NCI-H146 treated with DMSO at 0.1 percent for 48 hours (cell line): ENCODE data around the gene FBXL17.
A peak's percentile ranks its signal among the peaks of the same experiment; 100 is the strongest.
"Not testable (repeated sequence)": the region's sequence is repeated elsewhere in the genome, so short reads cannot be mapped to it uniquely, and the experiment has no call there.

ENCODE experiments used
- DNase-seq: peaks from one replicate; lab custom pipeline; 2025; ENCODE audit not compliant: unreplicated experiment; lab: John Stamatoyannopoulos, UW

The FBXL17 gene

DNA sequence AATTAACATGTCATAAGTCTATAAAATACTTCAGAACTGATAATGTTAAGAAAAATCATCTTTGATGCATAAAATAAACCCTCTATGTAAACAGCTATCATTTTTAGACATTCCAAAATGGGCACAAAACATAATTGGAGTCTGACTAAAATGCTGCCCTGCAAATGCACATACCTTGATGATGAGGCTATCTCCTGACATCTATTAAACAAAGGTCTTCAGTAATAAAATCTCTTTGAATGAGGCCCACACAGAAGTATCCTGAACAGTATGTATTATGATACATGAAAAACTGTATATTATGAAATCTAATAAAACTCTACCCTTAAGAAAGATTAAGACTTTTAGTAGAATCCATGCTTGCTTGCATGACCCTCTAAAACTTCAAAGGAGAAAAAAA, 66.1 kb downstream of the FBXL17 start:
- DNase-seq: no peak

DNA sequence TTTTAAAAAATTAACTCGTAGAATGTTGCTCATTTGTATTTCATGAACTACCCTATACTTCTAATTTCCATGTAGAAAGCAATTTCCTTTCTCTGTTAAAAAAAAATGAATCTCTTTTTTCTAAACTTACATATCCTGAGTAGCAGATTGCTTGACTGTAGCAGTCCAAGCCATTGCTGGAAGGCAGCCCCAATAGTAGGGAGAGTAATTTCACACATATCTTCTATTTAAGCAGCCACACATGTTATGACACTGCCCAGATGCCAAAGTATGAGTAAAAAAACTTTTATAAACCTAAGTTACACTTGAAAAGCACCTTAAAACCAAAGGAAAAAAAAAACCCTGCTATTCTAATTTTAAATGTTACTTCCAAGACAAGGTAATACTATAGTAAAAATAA, 69.6 kb downstream of the FBXL17 start:
- no peak for DNase-seq

DNA sequence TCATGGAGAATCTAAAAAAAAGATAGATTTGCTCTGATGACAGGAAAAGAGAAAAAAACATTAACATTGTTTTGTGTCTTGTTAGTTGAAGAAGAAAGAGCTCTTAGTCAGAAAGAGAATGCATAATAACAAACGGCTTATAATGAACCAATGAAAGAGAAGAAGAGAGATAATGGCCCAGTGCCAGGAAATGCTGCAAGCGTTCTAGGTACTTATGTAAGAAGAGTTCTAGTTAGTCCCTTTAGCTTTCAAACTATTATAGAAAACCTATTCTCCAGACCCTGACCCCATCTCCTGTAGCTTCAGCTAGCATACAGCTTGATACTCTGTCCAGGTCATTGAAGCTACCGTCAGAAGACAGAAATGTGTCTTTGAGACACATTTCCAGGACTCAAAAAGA, 70.2 kb downstream of the FBXL17 start:
- DNase-seq: no peak

DNA sequence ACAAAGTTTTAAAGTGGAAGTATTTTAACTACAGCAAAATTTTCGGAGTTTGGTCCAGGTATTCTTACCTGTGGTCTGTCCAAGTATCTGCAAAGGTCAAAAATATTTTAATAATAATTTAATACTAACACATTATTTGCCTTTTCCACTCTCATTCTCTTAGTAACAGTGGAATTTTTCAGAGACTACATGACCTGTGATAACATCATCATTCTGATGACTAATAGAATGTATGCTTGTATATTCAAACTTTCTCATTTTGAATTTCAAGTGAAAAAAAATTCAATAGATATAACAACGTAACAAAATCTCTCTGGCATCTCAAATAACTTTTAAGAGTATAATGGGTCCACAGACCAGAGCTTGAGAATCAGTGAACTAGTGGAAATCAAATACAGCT, 78.3 kb downstream of the FBXL17 start:
- no peak for DNase-seq

DNA sequence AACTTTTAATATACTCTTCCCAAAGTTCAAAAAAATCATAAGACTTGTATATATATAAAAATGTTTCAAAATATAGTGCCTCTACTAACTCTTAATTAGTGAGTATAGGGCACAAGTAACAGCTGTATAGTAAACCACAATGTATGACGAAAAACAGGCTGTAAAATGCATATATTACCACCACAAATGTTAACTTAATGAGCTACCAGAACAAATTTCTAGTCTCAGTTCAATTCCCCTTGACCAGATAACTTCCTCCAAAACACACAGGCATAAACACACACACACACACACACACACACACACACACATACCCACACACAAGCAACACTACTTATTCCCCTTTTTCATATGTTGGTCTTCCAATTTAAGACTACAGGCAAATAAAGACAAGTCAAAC, 78.8 kb downstream of the FBXL17 start:
- no peak for DNase-seq

DNA sequence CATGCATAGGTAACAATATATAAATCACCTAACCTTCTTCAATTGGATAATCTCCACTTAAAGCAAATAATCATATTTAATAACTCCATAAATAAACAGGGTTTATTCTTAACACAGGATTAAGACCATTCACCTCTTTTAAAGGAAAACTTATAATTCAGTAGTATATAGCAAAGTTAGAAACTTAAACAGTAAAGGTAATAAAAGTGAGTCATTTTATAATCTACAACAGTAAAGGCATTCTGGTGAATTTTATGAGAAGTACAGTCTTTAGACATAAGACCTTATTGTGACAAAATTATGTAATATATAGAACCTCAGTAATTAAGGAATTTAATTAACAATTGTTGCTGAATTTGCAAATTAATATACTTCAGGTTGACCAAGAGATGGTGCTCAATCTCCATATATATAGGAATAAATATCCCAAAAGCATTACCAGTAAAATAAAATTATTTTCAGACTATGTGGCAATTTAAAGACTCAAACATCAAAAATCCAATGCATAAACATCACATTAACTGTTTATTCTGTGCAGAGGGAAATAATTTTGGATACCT, 84.8 kb downstream of the FBXL17 start:
- DNase-seq: no peak

DNA sequence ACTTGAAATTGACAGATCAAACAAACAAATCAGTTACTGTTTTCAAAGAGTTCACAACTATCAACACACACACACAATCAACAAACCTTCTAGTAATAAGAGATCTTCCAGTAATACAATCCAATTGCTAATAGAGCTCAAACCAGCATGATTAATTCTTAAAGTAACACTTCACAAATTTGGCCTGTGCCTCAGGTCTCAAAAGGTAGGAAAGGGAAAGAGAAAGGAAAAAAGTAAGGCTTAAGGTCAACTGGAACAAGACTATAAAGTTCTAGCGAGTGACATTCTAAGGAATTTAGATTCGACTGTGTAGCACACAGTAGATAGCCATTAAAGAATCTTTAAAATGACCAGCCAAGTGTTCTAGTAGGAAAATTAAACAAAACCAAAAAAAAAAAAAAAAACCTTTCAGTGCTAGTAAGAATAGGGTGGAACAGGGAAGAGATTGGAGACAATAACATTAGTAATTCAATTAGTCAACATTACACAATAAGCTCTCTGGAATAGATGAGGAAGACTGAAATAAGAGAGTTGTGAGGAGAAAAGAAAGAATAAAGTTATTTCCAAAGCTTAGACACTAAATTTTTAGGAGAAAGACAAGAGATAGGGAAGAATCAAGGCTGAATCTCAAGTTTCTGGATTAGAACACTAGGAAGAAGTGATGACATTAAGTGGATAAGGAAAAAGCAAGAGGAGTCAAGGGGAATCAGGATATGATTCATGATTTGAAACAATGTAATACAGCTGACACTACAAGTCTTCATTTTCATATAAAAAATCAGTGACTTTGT, 86.1 kb downstream of the FBXL17 start:
- DNase-seq: no peak

DNA sequence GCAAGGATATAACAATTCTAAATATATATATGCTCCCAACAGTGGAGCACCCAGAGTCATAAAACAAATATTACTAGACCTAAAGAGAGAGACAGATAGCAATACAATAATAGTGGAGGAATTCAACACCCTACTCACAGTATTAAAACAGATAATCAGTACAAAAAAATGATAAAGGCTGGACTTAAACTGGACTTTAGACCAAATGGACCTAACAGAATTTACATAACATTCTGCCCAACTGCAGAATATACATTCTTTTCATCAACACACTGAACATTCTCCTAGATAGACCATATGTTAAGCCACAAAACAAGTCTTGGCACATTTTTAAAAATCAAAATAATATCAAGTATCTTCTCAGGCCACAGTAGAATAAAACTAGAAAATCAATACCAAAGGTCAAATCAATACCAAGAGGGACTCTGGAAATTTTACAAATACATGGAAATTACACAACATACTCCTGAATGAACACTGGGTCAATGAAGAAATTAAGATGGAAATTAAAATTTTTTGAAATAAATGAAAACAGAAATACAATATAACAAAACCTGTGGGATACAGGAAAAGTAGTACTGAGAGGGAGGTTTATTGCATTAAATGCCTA, 100.8 kb downstream of the FBXL17 start:
- DNase-seq: no peak

DNA sequence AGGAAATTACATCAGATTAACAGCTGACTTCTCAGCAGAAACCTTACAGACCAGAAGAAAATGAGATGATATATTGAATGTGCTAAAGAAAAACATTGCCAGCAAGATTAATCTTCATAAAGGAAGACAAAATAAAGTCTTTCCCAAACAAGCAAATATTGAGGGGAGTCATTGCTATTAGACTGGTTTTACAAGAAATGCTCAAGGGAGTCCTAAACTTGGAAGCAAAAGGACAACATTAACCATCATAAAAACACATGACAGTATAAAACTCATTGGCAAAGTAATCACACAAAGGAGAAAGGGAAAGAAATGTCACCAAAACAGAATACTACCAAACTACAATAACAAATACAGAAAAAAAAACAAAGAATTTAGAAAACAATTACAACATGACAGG, 101.7 kb downstream of the FBXL17 start:
- DNase-seq: no peak

DNA sequence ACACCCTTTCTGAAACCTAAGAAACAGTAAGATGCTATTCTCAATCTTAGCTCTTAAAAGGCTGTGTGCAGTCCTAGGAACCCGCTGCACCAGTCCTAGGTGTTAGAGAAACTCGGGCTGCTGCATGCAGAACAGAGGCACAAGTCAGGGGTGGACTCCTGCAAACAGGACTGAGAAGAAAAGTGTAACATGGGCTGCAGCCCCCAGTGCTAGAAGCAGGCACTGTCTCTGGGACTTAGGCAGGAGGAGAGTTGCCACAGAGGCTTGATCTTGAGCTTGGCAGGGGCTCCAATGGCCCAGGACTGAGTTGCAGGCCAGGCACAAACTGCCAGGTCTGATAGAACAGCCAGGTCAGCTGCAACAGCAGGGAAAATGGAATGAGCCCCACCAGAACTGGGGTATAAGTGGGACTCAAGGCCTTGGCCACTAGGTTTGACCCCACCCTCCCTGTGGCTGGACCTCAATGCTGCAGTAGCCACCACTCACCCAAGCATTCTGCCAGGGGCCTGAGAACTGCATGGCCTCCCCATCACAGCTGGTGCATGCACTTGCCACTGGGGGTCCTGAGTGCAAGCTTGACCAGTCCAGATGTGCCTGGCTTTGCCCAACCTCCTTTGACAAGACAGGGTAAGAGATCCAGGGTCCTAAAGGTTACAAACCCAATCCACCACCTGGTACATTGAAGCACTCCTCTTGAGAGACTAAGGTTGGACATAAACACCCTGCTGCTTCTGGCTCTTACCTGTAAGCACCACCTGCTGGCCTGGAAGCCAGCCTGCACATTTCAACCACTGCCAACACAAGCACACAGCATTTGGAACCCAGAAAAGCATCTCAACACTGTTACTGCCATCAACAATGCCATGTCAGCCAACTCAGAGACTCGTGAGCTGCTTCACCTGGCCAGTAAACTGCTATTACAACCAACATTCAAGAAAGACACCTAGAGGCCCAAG, 103.3 kb downstream of the FBXL17 start:
- DNase-seq: no peak

DNA sequence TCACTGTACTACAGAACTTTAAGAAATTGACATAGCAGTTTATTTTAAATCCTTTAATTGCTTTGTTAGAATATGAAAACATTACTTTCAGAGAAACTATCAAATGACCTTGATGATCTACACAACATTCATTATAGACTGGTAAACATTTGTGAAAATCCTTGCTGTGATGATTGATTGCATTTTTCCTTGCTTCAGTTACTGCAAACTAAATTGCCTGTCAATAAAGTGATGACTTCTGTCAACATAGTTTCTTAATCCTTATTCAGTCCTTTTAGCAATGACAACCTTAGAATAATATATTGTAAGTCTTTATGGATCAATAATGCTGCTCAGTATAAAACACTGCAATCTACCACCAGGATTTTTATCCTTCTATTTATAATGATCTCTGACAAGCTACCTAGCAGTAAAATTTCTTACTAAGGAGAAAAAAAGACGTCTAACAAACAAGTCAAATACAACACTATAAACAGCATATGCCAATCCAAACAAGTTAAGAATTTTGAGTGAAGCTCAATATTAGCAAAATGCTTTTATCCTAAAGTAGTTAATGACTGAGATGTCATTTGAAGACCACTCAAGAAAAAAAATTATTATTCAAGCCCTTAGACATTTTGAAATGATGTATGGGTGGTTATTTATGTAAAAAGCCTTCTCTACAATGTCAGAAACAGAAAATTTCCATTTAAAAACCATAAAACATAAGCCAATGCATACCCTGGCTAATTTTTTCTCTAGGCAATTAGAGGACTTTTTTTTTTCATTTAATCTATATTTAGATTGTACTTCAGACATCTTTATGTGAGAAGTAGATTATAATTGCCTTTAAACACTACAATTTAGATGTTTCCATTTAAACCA, 105.5 kb downstream of the FBXL17 start:
- no peak for DNase-seq

DNA sequence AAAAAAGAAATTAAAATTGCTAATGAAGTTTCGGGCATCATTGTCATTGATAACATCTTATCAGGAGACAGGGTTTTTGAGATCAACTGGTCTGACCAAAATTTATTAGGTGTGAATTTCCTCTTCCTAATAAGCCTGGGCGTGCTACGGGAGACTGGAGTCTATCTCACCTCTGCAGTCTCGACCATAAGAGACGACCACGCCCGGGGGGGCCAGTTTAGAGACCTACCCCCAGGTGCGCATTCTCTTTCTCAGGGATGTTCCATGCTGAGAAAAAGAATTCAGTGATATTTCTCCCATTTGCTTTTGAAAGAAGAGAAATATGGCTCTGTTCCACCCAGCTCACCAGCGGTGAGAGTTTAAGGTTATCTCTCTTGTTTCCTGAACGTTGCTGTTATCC, 107.8 kb downstream of the FBXL17 start:
- not testable (repeated sequence) for DNase-seq

DNA sequence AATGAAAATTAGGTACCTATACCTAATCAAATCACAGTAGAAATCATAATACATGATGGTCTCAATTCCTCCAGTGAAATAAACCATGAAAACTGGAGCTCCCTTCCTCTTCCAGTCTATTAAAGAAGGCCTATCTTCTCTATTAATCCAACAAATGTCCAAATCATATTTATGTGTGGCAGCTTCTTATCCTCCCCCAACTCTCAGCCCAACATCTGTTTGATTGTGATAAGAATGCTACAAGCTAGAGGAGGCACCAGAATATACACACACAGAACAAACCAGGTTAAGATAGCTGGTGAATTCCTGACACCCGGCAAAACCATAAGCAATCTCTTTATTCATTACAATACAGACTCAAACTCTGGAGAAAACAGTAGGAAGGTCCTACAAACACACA, 110.8 kb downstream of the FBXL17 start:
- no peak for DNase-seq

DNA sequence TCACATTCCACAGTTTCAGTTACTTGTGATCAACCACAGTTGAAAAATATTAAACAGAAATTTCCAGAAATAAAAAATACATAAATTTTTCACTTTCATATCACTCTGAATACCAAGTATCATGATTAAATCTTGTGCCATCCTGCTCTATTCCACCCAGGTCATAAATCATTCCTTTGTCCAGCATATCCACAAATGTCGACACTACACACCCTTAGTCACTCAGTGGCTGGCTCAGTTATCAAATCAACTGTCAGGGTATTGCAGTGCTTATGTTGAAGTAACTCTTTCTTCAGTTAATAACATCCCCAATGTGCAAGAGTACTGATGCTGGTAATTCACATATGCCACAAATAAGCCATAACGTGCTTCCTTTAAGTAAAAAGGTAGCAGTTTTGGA, 115.7 kb downstream of the FBXL17 start:
- DNase-seq: no peak

DNA sequence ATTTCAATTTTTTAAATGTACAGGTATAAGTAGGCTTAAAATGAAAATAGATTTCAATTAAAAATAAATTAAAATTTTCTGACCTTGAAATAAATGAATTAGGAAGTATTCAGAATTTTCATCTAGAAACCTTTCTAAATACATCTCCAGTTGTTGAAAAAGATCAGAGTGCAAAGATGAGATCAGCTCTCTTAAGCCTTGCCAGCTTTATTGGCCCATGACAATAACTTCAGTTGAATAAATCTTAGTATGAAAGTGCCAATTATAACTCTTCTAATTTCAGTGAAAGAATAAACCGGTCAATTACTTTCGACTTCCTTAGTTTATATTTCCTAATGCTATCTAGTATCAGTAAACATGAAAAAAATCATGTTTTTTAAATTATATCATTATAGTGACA, 117.4 kb downstream of the FBXL17 start:
- no peak for DNase-seq

DNA sequence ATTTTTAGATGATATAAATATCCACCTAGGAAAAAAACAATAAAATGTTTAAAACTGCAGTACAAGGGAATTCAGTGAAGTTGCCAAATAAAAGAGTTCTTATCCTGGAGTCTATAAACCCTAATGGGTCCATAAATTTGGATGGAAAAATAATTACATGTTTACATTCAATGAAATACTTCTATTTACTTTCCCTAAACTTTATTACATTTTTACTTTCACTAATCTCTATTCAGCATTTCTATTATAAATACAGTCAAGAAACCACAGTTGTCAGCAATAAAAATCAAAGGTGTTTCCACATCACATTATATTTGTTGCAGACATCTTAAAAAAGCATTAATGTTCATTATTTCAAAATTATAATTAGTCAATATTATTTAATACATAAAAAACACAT, 118.6 kb downstream of the FBXL17 start:
- no peak for DNase-seq

DNA sequence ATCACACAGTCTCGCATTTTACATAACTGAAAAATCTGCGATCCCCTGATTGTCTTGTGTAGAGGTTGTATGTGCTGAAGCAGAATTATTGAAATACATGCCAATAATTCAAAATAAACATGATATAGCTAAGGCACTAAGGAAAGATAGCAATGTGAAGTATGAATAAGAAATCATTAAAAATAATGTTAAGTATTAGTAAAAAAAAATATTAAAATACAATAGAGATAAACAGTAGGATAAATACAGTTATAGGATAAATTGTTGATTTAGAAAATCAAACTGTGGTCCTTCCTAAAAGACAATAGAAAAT, 121.1 kb downstream of the FBXL17 start:
- DNase-seq: no peak

DNA sequence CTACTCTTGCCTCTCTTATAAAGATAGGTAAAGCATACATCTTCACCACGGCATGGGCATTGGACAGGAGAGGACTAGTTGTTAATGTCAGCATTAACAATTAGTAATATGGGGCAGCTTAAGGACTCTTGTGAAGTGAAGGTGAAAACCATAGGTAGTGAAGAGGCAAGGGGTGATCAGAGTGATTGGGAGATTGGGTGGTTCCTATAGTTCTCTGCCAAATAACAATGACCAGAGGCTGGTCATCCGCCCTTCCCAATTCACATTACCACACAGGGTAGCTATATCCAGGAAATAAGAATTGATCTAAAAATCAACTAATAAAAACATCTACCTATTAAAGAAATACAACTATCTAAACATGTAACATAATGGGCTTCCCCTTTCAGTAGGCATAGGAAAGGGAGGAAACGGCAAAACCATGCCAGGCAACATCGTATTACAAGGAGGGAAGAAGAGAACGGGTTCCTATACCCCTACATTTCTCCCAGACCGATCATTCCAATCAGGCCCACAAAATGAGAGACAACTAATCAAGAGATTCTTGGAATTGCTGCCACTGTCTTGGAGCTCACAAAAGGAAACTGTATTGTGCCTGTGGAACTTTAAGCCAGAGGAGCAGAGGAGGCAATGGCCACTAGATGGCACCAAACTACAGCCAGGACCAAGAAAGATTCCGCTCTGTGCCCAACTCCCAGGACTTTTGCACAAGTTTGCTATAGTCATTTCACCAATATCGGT, 121.6 kb downstream of the FBXL17 start:
- peak; percentile 56 for DNase-seq

DNA sequence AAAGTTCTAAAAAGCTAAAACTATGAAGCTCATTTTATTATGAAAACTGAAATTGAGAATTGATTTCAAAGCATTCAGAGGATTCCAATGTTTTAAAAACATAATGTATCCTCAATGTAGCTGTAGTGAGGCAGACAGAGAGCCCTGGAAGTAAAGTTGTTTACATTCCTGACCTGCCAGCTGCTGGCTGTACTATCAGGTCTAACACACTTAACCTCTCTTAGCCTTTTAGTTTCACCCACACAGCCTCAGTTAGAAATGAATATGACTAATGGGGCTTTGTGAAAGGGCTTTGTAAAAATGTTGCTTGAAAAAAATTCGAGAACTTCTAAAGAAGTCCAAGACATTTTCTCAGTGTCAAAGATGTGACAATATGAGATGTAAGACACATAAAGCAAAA, 122.6 kb downstream of the FBXL17 start:
- DNase-seq: peak; percentile 15

DNA sequence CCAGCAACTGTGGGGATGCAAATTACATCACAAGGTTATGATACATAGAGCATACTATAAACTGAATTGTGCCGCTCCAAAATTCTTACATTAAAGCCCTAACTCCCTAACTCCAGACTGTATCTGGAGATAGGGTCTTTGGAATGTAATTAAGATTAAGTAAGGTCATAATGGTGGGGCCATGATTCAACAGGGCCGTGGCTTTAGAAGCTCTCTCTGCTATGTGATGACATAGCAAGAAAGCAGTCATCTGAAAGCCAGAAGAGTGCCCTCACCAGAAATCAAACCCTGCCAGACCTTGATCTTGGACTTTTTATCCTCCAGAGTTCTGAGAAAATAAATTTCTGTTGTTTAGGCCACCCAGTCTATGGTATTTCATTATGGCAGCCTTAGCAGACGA, 123.9 kb downstream of the FBXL17 start:
- no peak for DNase-seq
